ENCODE measurements around the gene EDN1.
"Not testable (repeated sequence)": the region's sequence is repeated elsewhere in the genome, so short reads cannot be mapped to it uniquely, and the experiment has no call there.

The EDN1 gene

GRCh38 chr6:12298995-12299394 lies 8.8 kb downstream of the EDN1 start:
- Histone ChIP-seq H3K4me1 (ENCODE audit: control insufficient read depth, insufficient read depth, low read length) (peaks cover 14% of the 10 kb centered on the region), H3K4me3 (ENCODE audit: low read length) (no peak overlapping the region), H3K9ac (ENCODE audit: low read length) (no peak overlapping the region), H3K9me3 (ENCODE audit: control insufficient read depth, low read length) (no peaks in the 10 kb centered on the region), H3K36me3 (ENCODE audit: control insufficient read depth, insufficient read depth, low read length) (no peaks in the 10 kb centered on the region), H3K27me3 (ENCODE audit: control insufficient read depth, insufficient read depth, low read length) (no peaks in the 10 kb centered on the region)

DNA sequence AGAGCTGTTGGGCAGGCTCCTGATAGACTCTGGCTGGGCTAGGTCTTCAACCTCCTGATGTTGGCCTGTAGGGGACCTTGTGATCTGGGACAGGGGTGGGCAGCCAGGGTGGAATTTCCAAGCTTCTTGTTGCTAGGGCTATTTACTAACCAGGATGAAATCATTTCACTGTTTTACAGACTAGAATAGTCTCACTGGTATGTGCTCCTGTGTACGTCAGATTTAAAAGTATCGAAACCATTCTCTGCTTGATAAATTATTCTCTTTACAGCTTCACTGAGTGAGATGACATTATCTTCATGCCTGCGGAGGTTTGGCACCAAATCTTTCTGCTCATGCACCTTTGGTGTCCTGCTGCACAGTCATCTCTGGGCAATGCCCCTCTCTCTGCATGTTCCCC lies 10.9 kb downstream of the EDN1 start:
- H3K4me1 ChIP-seq (ENCODE audit: control insufficient read depth, insufficient read depth, low read length), result peaks cover 7% of the 10 kb centered on the region
- no peak overlapping the region for H3K9ac ChIP-seq (ENCODE audit: low read length)
- H3K9me3 ChIP-seq (ENCODE audit: control insufficient read depth, low read length), result no peaks in the 10 kb centered on the region
- no peaks in the 10 kb centered on the region for H3K36me3 ChIP-seq (ENCODE audit: control insufficient read depth, insufficient read depth, low read length)
- H3K4me3 ChIP-seq (ENCODE audit: low read length), result no peak overlapping the region
- H3K27me3 ChIP-seq (ENCODE audit: control insufficient read depth, insufficient read depth, low read length), result no peaks in the 10 kb centered on the region

GRCh38 chr6:12304487-12304886 lies 14.3 kb downstream of the EDN1 start:
- Histone ChIP-seq H3K9me3 (ENCODE audit: control insufficient read depth, low read length) (no peaks in the 10 kb centered on the region), H3K4me3 (ENCODE audit: low read length) (no peak overlapping the region), H3K4me1 (ENCODE audit: control insufficient read depth, insufficient read depth, low read length) (no peaks in the 10 kb centered on the region), H3K27me3 (ENCODE audit: control insufficient read depth, insufficient read depth, low read length) (no peaks in the 10 kb centered on the region), H3K9ac (ENCODE audit: low read length) (no peak overlapping the region), H3K36me3 (ENCODE audit: control insufficient read depth, insufficient read depth, low read length) (no peaks in the 10 kb centered on the region)

DNA sequence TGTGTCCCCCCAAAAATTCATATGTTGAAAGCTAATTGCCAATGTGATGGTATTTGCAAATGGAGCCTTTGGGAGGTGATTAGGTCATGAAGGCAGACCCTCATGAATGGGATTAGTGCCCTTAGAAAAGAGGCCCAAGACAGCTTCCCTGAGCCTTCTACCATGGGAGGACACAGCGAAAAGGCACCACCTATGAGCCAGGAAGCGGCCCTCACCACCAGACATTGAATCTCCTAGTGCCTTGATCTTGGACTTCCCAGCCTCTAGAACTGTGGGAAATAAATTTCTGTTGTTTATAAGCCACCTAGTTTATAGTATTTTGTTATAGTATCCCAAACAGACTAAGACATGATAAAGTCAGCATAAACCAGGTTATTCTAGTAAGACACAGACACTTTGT lies 18.9 kb downstream of the EDN1 start:
- Histone ChIP-seq H3K27me3 (ENCODE audit: control insufficient read depth, insufficient read depth, low read length) (no peaks in the 10 kb centered on the region), H3K4me3 (ENCODE audit: low read length) (no peak overlapping the region), H3K4me1 (ENCODE audit: control insufficient read depth, insufficient read depth, low read length) (peaks cover 8% of the 10 kb centered on the region), H3K9ac (ENCODE audit: low read length) (no peak overlapping the region), H3K36me3 (ENCODE audit: control insufficient read depth, insufficient read depth, low read length) (no peaks in the 10 kb centered on the region), H3K9me3 (ENCODE audit: control insufficient read depth, low read length) (no peaks in the 10 kb centered on the region)

DNA sequence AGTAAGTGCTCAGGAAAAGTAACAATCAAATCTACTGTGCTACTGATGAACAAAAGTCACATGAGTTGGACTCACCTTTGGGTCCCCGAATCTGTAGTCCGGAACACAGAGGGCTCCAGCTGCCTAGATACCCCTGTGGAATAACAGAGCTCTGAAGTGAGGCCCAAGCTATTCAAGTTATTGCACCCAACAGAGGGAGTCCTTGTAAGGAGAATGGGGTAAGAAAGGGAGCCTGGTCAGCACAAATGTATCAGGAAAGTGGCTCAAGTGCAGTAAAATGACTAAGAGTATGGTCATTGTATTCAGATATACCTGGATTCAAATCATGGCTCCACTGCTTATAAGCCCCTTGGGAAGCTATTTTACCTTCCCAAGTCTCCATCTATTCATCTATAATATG lies 20.9 kb downstream of the EDN1 start:
- Histone ChIP-seq H3K4me3 (ENCODE audit: low read length) (no peak overlapping the region), H3K36me3 (ENCODE audit: control insufficient read depth, insufficient read depth, low read length) (no peaks in the 10 kb centered on the region), H3K27me3 (ENCODE audit: control insufficient read depth, insufficient read depth, low read length) (no peaks in the 10 kb centered on the region), H3K9me3 (ENCODE audit: control insufficient read depth, low read length) (no peaks in the 10 kb centered on the region), H3K4me1 (ENCODE audit: control insufficient read depth, insufficient read depth, low read length) (peaks cover 12% of the 10 kb centered on the region), H3K9ac (ENCODE audit: low read length) (no peak overlapping the region)

- no peaks in the 10 kb centered on the region for H3K36me3 ChIP-seq (ENCODE audit: control insufficient read depth, insufficient read depth, low read length)
- no peaks in the 10 kb centered on the region for H3K27me3 ChIP-seq (ENCODE audit: control insufficient read depth, insufficient read depth, low read length)
- no peaks in the 10 kb centered on the region for H3K9me3 ChIP-seq (ENCODE audit: control insufficient read depth, low read length)
- peaks cover 12% of the 10 kb centered on the region for H3K4me1 ChIP-seq (ENCODE audit: control insufficient read depth, insufficient read depth, low read length)
- no peak overlapping the region for H3K9ac ChIP-seq (ENCODE audit: low read length)
- no peak overlapping the region for H3K4me3 ChIP-seq (ENCODE audit: low read length)
These were observed 22.6 kb downstream of the EDN1 start for GRCh38 chr6:12312736-12313135.

DNA sequence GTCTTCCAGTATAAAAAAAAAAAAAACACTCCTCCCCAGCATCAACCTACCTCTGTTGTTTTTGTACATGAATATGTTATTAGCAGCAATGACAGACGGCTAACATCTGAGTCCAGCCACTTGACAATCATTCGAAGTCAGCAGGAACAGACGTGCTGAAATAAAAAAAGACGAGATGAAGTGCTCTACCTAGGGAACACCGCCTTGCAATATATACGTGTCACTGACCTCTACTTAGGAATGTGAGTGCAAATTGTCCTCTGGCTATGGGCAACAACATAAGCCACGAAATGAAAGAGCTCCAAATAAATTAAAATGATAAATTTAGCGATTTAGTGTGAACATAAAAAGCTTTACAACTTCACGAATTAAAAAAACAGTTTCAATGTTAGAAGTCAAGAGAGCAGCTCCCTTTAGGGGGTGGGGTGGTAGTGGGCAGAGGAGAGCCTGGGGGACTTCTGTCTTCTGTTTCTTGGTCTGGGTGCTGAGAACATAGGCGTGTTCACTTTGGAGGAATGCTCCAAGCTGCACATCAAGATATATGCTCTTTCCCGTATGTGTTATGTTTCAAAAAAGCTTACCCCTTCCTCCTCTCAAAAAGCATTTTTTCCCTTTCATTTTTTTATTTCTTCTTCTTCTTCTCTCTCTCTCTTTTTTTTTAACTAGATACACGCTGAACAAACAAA lies 23.3 kb downstream of the EDN1 start:
- Histone ChIP-seq H3K4me3 (ENCODE audit: low read length) (no peak overlapping the region), H3K36me3 (ENCODE audit: control insufficient read depth, insufficient read depth, low read length) (no peaks in the 10 kb centered on the region), H3K27me3 (ENCODE audit: control insufficient read depth, insufficient read depth, low read length) (no peaks in the 10 kb centered on the region), H3K4me1 (ENCODE audit: control insufficient read depth, insufficient read depth, low read length) (peaks cover 12% of the 10 kb centered on the region), H3K9me3 (ENCODE audit: control insufficient read depth, low read length) (no peaks in the 10 kb centered on the region), H3K9ac (ENCODE audit: low read length) (no peak overlapping the region)

GRCh38 chr6:12313992-12314589 lies 23.9 kb downstream of the EDN1 start:
- no peaks in the 10 kb centered on the region for H3K36me3 ChIP-seq (ENCODE audit: control insufficient read depth, insufficient read depth, low read length)
- no peaks in the 10 kb centered on the region for H3K27me3 ChIP-seq (ENCODE audit: control insufficient read depth, insufficient read depth, low read length)
- H3K9ac ChIP-seq (ENCODE audit: low read length), result no peak overlapping the region
- H3K4me1 ChIP-seq (ENCODE audit: control insufficient read depth, insufficient read depth, low read length), result peaks cover 12% of the 10 kb centered on the region
- no peaks in the 10 kb centered on the region for H3K9me3 ChIP-seq (ENCODE audit: control insufficient read depth, low read length)
- H3K4me3 ChIP-seq (ENCODE audit: low read length), result no peak overlapping the region

DNA sequence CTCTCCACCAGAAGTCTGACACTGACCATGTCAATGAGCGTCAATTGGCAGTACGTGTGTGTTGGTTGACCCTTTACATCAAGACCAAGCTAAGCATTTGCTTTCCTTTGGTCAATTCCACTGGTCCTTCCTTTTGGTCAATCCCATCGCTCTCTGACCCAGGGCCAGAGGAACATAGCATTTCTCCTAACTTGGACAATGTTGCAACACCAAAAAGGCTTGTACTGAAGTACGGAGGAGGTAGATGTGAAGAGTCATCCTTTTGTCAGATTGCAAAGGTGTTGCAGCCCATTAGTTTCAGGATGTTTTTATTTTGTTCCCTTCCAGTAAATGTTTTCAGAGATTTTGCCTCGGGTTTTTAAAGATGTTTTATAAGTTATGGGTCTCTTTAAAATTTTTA lies 24.6 kb downstream of the EDN1 start:
- H3K36me3 ChIP-seq (ENCODE audit: control insufficient read depth, insufficient read depth, low read length), result no peaks in the 10 kb centered on the region
- no peak overlapping the region for H3K9ac ChIP-seq (ENCODE audit: low read length)
- H3K27me3 ChIP-seq (ENCODE audit: control insufficient read depth, insufficient read depth, low read length), result no peaks in the 10 kb centered on the region
- H3K4me1 ChIP-seq (ENCODE audit: control insufficient read depth, insufficient read depth, low read length), result peaks cover 12% of the 10 kb centered on the region
- H3K4me3 ChIP-seq (ENCODE audit: low read length), result no peak overlapping the region
- H3K9me3 ChIP-seq (ENCODE audit: control insufficient read depth, low read length), result no peaks in the 10 kb centered on the region

GRCh38 chr6:12315292-12316081 lies 25.3 kb downstream of the EDN1 start:
- Histone ChIP-seq H3K36me3 (ENCODE audit: control insufficient read depth, insufficient read depth, low read length) (no peaks in the 10 kb centered on the region), H3K4me1 (ENCODE audit: control insufficient read depth, insufficient read depth, low read length) (peaks cover 12% of the 10 kb centered on the region), H3K27me3 (ENCODE audit: control insufficient read depth, insufficient read depth, low read length) (no peaks in the 10 kb centered on the region), H3K4me3 (ENCODE audit: low read length) (no peak overlapping the region), H3K9me3 (ENCODE audit: control insufficient read depth, low read length) (no peaks in the 10 kb centered on the region), H3K9ac (ENCODE audit: low read length) (no peak overlapping the region)

- no peaks in the 10 kb centered on the region for H3K27me3 ChIP-seq (ENCODE audit: control insufficient read depth, insufficient read depth, low read length)
- no peaks in the 10 kb centered on the region for H3K9me3 ChIP-seq (ENCODE audit: control insufficient read depth, low read length)
- H3K4me3 ChIP-seq (ENCODE audit: low read length), result no peak overlapping the region
- peaks cover 7% of the 10 kb centered on the region for H3K4me1 ChIP-seq (ENCODE audit: control insufficient read depth, insufficient read depth, low read length)
- no peaks in the 10 kb centered on the region for H3K36me3 ChIP-seq (ENCODE audit: control insufficient read depth, insufficient read depth, low read length)
- no peak overlapping the region for H3K9ac ChIP-seq (ENCODE audit: low read length)
These were observed 28.6 kb downstream of the EDN1 start for GRCh38 chr6:12318749-12319148.

DNA sequence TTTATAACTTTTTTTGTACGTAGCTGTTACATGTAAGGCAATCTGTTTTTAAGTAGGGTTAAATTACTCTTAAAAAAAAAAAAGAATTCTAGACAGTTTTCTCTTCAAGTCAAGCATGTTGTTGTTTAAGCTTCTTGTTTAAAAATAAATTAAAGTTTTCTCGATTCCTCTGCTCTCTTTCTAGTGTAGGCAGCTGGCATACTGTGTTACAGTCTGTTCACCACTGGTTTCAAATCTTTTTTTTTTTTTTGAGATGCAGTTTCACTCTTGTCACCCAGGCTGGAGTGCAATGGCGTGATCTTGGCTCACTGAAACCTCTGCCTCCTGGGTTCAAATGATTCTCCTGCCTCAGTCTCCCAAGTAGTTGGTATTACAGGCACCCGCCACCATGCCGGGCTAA lies 29.9 kb downstream of the EDN1 start:
- not testable (repeated sequence) for H3K27me3 ChIP-seq (ENCODE audit: control insufficient read depth, insufficient read depth, low read length); H3K9me3 ChIP-seq (ENCODE audit: control insufficient read depth, low read length); H3K36me3 ChIP-seq (ENCODE audit: control insufficient read depth, insufficient read depth, low read length); H3K4me3 ChIP-seq (ENCODE audit: low read length); H3K9ac ChIP-seq (ENCODE audit: low read length)
- peaks cover 12% of the 10 kb centered on the region for H3K4me1 ChIP-seq (ENCODE audit: control insufficient read depth, insufficient read depth, low read length)
